H1 (cell line): ENCODE measurements around the gene HOXB7. TPM values are rescaled to one million over a fixed set of nuclear protein-coding genes. Genes with fewer than 3 reads are reported as not detected.

Experiments
- NRF1 ChIP-seq: IDR thresholded peaks from 2 replicates; pipeline ENCODE4 v1.6.1; 2011; ENCODE audit warnings: mild to moderate bottlenecking, low read depth, low read length, improper control_type of control experiment
- polyA plus RNA-seq, 7 experiments: library from polyadenylated mRNA; depleted of rRNA in 3 of 7; stranded (reverse) in 5 of 7; unstranded in 2 of 7; fragments of >200 nt in 5 of 7; fragments of 200-250 nt in 2 of 7; gene quantifications; 1 replicate in 5 of 7; 2 replicates in 1 of 7; 4 replicates in 1 of 7; pipeline versions ENCODE4 v1.2.1 to v1.2.3, GENCODE V29; 2011 to 2013; ENCODE audit warnings: missing spikeins in 2 of 7, mixed read lengths in 2 of 7
- total RNA-seq: library from RNA; stranded (reverse); fragmentation: NEBNext Ultra II Directional; extraction: Animal tissue kit (Norgen Biotek cat#: 25700); gene quantifications from 2 replicates; pipeline ENCODE4 v1.2.1, GENCODE V29; 2021
- TF ChIP-seq, protein P1 (sequence below): IDR thresholded peaks from 2 replicates; pipeline ENCODE4 v1.6.1; 2012; ENCODE audit warnings: low read length, inconsistent platforms
- TF ChIP-seq, protein P2 (sequence below): IDR thresholded peaks from 2 replicates; pipeline ENCODE4 v1.6.1; 2012; ENCODE audit warnings: inconsistent platforms

The HOXB7 gene
- total and polyA plus RNA-seq, 2 of the 8 experiments (the other 6 are each of a cell fraction or from before 2014, with no cell fraction given): not detected

DNA sequence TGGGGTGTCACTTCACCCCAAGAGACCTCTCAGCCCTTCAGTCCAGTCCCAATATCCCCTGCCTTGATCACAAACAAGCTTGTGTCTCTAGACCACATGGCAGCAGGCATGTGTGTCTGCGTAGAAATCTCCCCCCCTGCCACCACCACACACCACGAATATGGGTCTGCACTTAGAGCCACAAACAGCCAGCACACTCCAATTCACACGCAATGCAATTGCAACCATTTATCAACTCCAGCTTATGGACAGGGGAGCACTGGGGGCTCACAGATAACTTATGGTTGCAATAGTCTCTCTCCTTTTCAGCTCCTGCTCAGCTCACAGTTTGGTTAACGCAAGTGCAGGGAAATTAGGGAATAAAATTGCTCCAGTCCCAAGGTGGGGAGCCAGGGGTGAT, 12.8 kb upstream of the HOXB7 start (continued):
- TF ChIP-seq, protein P1, sequence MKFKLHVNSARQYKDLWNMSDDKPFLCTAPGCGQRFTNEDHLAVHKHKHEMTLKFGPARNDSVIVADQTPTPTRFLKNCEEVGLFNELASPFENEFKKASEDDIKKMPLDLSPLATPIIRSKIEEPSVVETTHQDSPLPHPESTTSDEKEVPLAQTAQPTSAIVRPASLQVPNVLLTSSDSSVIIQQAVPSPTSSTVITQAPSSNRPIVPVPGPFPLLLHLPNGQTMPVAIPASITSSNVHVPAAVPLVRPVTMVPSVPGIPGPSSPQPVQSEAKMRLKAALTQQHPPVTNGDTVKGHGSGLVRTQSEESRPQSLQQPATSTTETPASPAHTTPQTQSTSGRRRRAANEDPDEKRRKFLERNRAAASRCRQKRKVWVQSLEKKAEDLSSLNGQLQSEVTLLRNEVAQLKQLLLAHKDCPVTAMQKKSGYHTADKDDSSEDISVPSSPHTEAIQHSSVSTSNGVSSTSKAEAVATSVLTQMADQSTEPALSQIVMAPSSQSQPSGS: no peak
- TF ChIP-seq, protein P2, sequence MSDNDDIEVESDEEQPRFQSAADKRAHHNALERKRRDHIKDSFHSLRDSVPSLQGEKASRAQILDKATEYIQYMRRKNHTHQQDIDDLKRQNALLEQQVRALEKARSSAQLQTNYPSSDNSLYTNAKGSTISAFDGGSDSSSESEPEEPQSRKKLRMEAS: no peak
- no peak for TF ChIP-seq NRF1
